ENCODE measurements around the gene NT5C3B.
"Not testable (repeated sequence)": the region's sequence is repeated elsewhere in the genome, so short reads cannot be mapped to it uniquely, and the experiment has no call there.

DNA sequence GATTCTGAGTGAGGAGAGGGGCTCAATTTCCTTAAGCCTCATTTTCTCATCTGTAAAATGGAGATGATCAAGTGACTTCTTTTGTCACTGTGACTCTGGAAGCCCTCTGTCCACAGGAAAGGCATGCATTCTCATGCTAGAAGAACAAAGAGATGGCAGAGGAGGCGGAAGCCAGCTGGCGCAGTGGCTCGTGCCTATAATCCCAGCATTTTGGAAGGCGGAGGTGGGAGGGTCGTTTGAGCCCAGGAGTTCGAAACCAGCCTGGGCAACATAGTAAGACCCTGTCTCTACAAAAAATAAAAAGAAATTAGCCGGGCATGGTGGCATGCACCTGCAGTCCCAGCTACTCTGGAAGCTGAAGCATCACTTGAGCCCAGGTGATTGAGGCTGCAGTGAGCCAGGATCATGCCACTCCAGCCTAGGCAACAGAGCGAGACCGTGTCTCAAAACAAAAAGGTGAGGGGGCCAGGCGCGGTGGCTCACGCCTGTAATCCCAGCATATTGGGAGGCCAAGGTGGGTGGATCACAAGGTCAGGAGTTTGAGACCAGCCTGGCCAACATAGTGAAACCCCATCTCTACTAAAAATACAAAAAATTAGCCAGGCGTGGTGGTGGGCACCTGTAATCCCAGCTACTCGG, 59.7 kb downstream of the NT5C3B start:
- TF ChIP-seq, protein P1, sequence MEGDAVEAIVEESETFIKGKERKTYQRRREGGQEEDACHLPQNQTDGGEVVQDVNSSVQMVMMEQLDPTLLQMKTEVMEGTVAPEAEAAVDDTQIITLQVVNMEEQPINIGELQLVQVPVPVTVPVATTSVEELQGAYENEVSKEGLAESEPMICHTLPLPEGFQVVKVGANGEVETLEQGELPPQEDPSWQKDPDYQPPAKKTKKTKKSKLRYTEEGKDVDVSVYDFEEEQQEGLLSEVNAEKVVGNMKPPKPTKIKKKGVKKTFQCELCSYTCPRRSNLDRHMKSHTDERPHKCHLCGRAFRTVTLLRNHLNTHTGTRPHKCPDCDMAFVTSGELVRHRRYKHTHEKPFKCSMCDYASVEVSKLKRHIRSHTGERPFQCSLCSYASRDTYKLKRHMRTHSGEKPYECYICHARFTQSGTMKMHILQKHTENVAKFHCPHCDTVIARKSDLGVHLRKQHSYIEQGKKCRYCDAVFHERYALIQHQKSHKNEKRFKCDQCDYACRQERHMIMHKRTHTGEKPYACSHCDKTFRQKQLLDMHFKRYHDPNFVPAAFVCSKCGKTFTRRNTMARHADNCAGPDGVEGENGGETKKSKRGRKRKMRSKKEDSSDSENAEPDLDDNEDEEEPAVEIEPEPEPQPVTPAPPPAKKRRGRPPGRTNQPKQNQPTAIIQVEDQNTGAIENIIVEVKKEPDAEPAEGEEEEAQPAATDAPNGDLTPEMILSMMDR (IDR thresholded peaks at IDR 0.05): not testable (repeated sequence)
- not testable (repeated sequence) for TF ChIP-seq POLR2A (IDR thresholded peaks at IDR 0.05)
